Omental fat pad (tissue), 4 donors: ENCODE results near the gene ODF4. TPM values are rescaled to one million over a fixed set of nuclear protein-coding genes. Genes with fewer than 3 reads are reported as not detected.
"Not testable (repeated sequence)": the region's sequence is repeated elsewhere in the genome, so short reads cannot be mapped to it uniquely, and the experiment has no call there.

Experiments
- ATAC-seq: fragments of 150-250 bp; one replicate; pipeline ENCODE4 v1.9.1; 2016; ENCODE audit warnings: mild to moderate bottlenecking, moderate library complexity; ENCODE audit not compliant: low FRiP score
- DNase-seq: peaks from one replicate; pipeline ENCODE4 v3.0.0-alpha.2; 2019; ENCODE audit warnings: low spot score
- small RNA-seq: library from RNA; depleted of rRNA; stranded (forward); fragments of <200 nt; gene quantifications from one replicate; pipeline ENCODE3, GENCODE V24; 2016
- total RNA-seq, 4 donors: library from RNA; depleted of rRNA; stranded (reverse); fragments of >200 nt; gene quantifications; one replicate each; pipeline ENCODE4 v1.1.0, GENCODE V29; 2016
- TF ChIP-seq, protein P1 (sequence below), 3 donors: fragments of 450-650 bp; IDR thresholded peaks; one replicate each; pipeline ENCODE4 v1.5.1; 2016 to 2017; ENCODE audit warnings: antibody characterized with exemption in 3 of 3, mild to moderate bottlenecking in 3 of 3, moderate library complexity in 2 of 3

Gene ODF4
- total RNA-seq, 4 donors from 2014 or later, result not detected

DNA sequence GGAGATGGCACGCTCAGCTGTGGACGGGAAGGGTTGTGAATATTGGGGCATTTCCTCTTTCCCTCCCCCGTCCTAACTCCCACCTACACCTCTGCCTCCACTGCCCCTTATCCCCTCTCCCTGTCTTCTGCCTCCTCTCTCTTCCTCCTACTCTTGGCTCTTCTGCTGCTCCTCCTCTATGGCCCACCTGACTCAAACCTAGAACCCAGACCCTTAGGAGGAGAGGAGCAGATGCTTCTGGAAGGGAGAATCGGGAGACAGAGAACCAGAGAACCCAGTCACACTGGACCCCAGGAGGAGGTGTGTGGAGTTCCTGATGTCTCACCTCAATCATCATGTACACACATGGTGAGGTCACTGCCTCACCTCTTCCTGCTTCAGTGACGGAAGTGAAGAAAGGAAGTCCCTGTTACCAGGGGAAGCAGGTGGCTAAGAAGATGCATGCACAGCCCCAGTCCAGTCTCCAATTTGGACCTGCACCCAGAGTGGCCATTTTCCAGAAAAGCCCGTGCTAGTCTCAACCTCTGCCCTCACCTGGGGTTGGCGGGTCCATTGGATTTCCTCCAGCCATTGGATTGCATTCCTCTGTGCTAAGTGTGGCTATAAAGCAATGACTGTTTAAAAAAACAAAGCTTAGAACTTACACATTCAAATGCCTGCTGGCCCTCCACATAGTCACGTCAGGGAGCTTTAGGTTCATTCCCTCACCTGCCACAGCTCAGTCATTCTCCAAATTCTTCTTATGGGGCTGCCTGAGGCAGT is 54.0 kb downstream of the ODF4 start:
- DNase-seq, result no peak
- TF ChIP-seq, protein P1, sequence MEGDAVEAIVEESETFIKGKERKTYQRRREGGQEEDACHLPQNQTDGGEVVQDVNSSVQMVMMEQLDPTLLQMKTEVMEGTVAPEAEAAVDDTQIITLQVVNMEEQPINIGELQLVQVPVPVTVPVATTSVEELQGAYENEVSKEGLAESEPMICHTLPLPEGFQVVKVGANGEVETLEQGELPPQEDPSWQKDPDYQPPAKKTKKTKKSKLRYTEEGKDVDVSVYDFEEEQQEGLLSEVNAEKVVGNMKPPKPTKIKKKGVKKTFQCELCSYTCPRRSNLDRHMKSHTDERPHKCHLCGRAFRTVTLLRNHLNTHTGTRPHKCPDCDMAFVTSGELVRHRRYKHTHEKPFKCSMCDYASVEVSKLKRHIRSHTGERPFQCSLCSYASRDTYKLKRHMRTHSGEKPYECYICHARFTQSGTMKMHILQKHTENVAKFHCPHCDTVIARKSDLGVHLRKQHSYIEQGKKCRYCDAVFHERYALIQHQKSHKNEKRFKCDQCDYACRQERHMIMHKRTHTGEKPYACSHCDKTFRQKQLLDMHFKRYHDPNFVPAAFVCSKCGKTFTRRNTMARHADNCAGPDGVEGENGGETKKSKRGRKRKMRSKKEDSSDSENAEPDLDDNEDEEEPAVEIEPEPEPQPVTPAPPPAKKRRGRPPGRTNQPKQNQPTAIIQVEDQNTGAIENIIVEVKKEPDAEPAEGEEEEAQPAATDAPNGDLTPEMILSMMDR (IDR thresholded peaks at IDR 0.05), result no peak
- ATAC-seq, result no peak

GRCh38 chr17:8394497-8394896 is 54.9 kb downstream of the ODF4 start:
- DNase-seq, ATAC-seq: not testable (repeated sequence)

Small RNA genes within 50 kb of the gene (small RNA-seq; reads per million reads assigned to genes)
- not detected for gene RF00265

Other genes starting within 250 kb of the ODF4 start
- under 1 TPM in 2 of 4 donors, not detected in 2; 0.09 to 0.24 TPM for gene ALOXE3, start 221.3 kb upstream of the ODF4 start, total RNA-seq
- gene HES7, start 215.7 kb upstream of the ODF4 start, total RNA-seq, result under 1 TPM in 1 of 4 donors, not detected in 3; 0.46 TPM
- gene PER1, start 187.4 kb upstream of the ODF4 start, total RNA-seq, result 100 to 1,000 TPM in 2 of 4 donors, 10 to 100 TPM in 2; 78.8 to 169 (median 122) TPM
- gene VAMP2, start 176.9 kb upstream of the ODF4 start, total RNA-seq, result 10 to 100 TPM; 16.8 to 42.1 (median 21.2) TPM
- gene TMEM107, start 163.5 kb upstream of the ODF4 start, total RNA-seq, result 10 to 100 TPM; 10.9 to 78.4 (median 34.1) TPM
- 1 to 10 TPM; 4.7 to 9.9 (median 6.7) TPM for gene BORCS6, start 149.7 kb upstream of the ODF4 start, total RNA-seq
- gene AURKB, start 129.3 kb upstream of the ODF4 start, total RNA-seq, result 1 to 10 TPM in 2 of 4 donors, under 1 TPM in 1, not detected in 1; 0.79 to 3.0 (median 2.0) TPM
- gene CTC1, start 91.8 kb upstream of the ODF4 start, total RNA-seq, result 10 to 100 TPM; 13.0 to 31.7 (median 18.9) TPM
- 10 to 100 TPM; 12.9 to 27.7 (median 19.8) TPM for gene PFAS, start 90.6 kb upstream of the ODF4 start, total RNA-seq
- 10 to 100 TPM; 16.7 to 31.4 (median 23.0) TPM for gene RANGRF, start 51.2 kb upstream of the ODF4 start, total RNA-seq
- gene SLC25A35, start 44.4 kb upstream of the ODF4 start, total RNA-seq, result 1 to 10 TPM; 1.0 to 4.0 (median 3.1) TPM
- gene ARHGEF15, start 29.6 kb upstream of the ODF4 start, total RNA-seq, result 100 to 1,000 TPM in 1 of 4 donors, 10 to 100 TPM in 2, 1 to 10 TPM in 1; 8.6 to 132 (median 60.4) TPM
- 1,000 to 10,000 TPM; 3,452 to 4,057 (median 3,629) TPM for gene RPL26, start 43.4 kb downstream of the ODF4 start, total RNA-seq
- gene RNF222, start 58.0 kb downstream of the ODF4 start, total RNA-seq, result not detected
- 100 to 1,000 TPM in 2 of 4 donors, 10 to 100 TPM in 2; 64.3 to 139 (median 118) TPM for gene NDEL1, start 96.0 kb downstream of the ODF4 start, total RNA-seq